Endothelial cell of umbilical vein (primary cell): ENCODE data around the gene FILIP1L.

ENCODE experiments used
- EZH2 ChIP-seq: IDR thresholded peaks from 2 replicates; pipeline ENCODE4 v1.6.1; 2012; ENCODE audit warnings: borderline replicate concordance, low read depth, mild to moderate bottlenecking, moderate library complexity, low read length, inconsistent platforms; ENCODE audit not compliant: severe bottlenecking
- FOS ChIP-seq: IDR thresholded peaks from 2 replicates; pipeline ENCODE4 v1.6.1; 2011; ENCODE audit warnings: mild to moderate bottlenecking, low read length, moderate library complexity, borderline replicate concordance; ENCODE audit not compliant: insufficient read depth
- MYC ChIP-seq: IDR thresholded peaks from one replicate; pipeline ENCODE4 v1.6.1; 2011; ENCODE audit warnings: mild to moderate bottlenecking, low read depth, low read length
- POLR2A ChIP-seq: IDR thresholded peaks from 2 replicates; pipeline ENCODE4 v1.6.1; 2012; ENCODE audit warnings: low read depth, mild to moderate bottlenecking, control low read depth, low read length
- POLR2AphosphoS5 ChIP-seq: IDR thresholded peaks from 2 replicates; pipeline ENCODE4 v1.6.1; 2012; ENCODE audit warnings: low read depth, mild to moderate bottlenecking, control low read depth, low read length, moderate library complexity; ENCODE audit not compliant: insufficient read depth
- TF ChIP-seq, protein P1 (sequence below), 2 donors: IDR thresholded peaks; 1 replicate in 1 of 2; 2 replicates in 1 of 2; pipeline ENCODE4 v1.5.1; 2011; ENCODE audit warnings: low read length in 2 of 2, mild to moderate bottlenecking in 2 of 2, moderate library complexity in 2 of 2, control low read depth in 1 of 2, inconsistent platforms in 1 of 2, low read depth in 1 of 2; ENCODE audit not compliant: insufficient read depth in 1 of 2; ENCODE audit errors: extremely low read depth in 1 of 2

DNA sequence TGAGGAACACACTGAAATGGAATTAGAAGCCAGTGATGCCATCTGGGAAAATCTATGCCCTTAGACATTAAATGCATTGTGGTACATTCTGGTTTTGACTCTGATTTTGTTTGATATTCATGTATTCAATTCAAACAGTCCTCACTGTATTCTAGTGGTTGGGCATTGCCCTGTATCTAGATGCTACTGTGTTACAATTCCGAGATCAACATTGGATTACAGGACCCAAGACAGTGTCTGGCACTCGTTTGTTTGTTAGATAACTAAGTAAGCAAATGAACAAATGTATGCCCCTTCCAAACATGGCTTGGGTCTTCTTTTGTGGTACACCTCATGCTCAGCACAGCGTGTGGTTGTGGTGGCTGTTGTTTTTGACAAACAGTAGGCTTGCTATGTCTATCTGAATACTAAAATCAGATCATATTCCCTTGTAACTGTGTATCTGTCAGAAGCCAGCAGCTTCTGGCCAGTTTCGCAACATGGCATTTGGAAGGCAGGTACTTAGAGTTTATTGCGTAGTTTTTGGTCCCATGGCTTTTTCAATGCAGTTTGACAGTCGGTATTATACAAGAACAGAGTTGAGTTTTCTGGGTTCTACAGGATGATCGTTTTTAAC is 5.7 kb downstream of the FILIP1L start:
- TF ChIP-seq, protein P1, sequence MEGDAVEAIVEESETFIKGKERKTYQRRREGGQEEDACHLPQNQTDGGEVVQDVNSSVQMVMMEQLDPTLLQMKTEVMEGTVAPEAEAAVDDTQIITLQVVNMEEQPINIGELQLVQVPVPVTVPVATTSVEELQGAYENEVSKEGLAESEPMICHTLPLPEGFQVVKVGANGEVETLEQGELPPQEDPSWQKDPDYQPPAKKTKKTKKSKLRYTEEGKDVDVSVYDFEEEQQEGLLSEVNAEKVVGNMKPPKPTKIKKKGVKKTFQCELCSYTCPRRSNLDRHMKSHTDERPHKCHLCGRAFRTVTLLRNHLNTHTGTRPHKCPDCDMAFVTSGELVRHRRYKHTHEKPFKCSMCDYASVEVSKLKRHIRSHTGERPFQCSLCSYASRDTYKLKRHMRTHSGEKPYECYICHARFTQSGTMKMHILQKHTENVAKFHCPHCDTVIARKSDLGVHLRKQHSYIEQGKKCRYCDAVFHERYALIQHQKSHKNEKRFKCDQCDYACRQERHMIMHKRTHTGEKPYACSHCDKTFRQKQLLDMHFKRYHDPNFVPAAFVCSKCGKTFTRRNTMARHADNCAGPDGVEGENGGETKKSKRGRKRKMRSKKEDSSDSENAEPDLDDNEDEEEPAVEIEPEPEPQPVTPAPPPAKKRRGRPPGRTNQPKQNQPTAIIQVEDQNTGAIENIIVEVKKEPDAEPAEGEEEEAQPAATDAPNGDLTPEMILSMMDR (IDR thresholded peaks at IDR 0.05; ENCODE audit: extremely low read depth in 1 of 2, insufficient read depth in 1 of 2, low read depth in 1 of 2, low read length in 2 of 2): no peak
- TF ChIP-seq POLR2AphosphoS5 (no peak), EZH2 (no peak), POLR2A (no peak), MYC (no peak), FOS (no peak)
